ENCODE data around the gene UBA52.
"Not testable (repeated sequence)": the region's sequence is repeated elsewhere in the genome, so short reads cannot be mapped to it uniquely, and the experiment has no call there.

UBA52 gene

DNA sequence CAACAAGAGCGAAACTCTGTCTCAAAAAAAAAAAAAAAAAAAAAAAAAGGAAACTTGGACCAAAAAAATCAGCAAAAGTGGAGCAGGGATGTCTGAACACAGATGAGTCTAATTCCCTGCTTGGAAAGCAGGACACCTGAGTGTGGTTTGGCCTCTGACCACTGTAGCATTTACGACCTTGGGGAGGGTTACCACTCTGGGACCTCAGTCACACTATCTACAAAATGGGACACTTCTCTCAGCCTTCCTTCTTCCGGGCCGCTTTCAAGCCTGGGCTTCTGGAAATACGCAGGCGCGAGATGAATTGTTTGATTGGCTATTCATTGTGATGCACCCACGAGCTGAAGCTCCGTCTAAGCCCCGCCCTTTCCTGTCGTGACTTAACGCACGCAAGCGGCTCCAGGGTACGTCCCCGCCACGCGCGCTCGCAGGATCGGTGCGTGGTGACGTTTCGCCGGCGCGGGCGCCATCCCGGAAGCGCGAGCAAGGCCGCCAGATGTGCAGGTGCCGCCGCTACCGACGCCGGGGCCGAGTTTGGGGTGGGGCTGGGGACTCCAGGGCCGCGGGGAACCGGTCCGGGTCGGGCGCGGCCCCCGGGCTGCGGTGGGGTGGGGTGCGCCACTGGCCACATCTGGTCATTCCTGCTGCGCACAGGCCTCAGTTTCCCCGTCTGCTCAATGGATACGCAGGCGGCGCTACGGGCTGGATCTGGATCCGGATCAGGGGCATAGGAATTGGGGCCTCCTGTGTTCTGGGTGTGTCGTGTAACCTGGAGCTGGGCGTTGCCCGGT, 14.1 kb upstream of the UBA52 start, which contains the start of gene KXD1:
KXD1 (plus strand) TSS at position 460 of the 791 bp plus-strand sequence. CDS start 4,187 bp downstream, outside the sequence.
- peak; percentile 96 for DNase-seq (ENCODE audit: low read depth)

DNA sequence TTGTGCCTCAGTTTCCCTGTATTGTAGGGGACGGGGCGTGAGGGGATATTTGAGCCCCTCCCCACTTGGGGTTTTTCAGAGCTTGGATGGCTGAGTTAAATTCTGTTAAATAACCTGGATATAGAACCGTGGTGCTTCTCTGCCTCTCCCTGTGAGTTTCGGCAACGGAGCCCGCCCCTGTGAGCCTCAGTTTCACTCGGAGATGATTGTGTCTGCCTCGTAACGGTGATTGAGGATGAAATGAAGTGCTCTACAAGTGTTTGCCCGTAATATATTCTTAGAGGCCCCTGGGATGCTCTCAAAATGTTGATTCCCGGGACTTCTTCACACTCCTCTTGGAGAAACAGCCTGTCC, 13.5 kb upstream of the UBA52 start:
- no peak for DNase-seq (ENCODE audit: low read depth)

DNA sequence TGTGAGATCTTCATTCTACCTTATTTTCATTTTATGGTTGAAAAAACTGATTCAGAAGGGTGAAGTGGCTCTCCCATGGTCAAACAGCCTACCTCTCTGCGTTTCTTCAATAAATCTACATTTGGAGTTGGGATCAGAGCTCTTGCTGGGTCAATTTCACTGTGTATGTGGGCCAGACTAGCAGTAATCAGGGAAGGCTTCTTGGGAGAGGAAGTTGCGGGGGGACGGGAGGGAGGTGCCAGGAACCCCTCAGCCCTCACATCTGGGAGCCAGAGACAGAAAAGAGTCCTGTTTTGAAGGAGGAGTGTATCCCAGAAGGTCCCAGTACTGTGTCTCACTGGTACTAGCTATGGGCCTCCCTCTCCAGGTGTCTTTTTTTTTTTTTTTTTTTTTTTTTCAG, 13.1 kb upstream of the UBA52 start:
- no peak for DNase-seq (ENCODE audit: low read depth)

DNA sequence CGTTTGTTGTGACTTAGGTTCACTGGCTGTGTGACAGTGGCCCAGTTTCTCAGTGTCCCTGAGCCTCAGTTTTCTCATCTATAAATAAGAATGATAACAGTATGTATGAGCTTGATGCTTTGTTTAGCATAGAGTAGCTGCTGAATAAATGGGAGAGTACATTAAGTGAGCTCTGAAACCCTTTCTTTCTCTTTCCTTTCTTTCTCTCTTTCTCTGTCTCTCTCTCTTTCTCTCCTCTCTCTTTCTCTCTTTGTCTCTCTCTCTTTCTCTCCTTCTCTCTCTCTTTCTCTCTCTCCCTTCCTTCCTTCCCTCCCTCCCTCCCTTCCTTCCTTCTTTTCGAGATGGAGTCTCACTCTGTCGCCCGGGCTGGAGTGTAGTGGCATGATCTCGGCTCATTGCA, 12.0 kb upstream of the UBA52 start:
- no peak for DNase-seq (ENCODE audit: low read depth)

DNA sequence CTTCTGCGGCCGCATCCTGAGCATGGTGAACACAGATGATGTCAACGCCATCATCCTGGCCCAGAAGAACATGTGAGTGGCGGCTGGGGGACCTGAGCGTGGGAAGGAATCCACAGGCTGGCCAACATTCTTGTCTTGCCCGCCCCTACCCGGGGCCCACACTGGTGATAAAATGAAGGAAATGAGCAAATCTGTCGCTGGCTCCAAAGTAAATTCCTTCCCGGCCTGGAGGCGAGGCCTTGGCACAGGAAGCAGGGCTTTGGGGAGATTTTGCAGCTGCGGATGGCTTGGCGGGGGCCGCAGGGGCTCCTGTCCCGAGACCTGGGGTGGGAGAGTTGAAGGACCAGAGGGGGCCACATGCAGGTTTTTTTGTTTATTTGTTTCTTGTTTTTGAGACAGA, 9.6 kb upstream of the UBA52 start:
- no peak for DNase-seq (ENCODE audit: low read depth)

DNA sequence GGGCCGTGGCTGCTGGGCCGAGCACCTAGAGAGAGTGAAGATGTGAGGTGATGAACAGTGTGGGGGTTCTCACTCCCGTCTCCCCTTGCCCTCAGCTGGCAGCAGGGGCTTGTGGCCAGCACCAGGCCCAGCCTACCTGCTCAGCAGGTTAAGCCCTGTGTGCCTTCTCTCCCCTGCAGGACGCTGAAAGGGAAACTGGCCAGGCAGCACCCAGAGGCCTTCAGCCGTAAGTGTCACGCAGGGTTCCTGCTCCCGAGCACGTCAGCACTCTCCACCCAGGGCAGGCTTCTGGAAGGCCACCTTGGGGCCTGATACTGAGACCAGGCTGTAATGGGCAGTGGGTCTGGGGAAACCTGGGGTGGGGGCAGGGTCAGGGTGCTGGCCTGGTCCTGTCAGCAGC, 4.7 kb upstream of the UBA52 start:
- no peak for DNase-seq (ENCODE audit: low read depth)

DNA sequence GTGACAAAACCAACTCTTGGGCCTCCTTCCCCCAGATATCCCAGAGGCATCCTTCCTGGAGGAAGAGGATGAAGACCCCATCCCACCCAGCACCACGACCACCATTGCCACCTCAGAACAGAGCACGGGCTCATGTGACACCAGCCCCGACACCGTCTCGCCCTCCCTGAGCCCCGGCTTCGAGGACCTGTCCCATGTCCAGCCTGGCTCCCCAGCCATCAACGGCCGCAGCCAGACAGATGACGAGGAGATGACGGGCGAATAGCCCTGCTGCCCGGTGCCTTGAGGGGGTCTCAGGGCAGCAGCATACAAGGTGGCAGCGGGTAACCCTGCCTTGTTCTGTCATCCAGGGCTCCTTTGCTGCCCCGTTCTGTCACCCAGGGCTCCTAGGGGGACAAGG, 3.3 kb upstream of the UBA52 start:
- no peak for DNase-seq (ENCODE audit: low read depth)

DNA sequence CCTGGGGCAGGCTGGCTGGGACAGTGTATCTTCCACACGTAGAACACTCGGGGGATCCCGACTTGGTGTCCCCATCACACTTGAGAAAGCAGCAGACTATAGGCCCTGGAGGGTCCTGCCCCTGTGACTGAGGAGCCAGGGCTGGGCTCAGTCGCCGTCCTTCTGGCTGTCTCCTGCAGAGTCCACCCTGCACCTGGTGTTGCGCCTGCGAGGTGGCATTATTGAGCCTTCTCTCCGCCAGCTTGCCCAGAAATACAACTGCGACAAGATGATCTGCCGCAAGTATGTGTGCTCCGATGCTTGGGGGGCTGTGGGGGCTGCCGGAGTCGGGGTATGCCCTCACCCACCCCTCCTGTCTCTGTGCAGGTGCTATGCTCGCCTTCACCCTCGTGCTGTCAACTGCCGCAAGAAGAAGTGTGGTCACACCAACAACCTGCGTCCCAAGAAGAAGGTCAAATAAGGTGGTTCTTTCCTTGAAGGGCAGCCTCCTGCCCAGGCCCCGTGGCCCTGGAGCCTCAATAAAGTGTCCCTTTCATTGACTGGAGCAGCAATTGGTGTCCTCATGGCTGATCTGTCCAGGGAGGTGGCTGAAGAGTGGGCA, 3.1 kb downstream of the UBA52 start:
- no peak for DNase-seq (ENCODE audit: low read depth)

DNA sequence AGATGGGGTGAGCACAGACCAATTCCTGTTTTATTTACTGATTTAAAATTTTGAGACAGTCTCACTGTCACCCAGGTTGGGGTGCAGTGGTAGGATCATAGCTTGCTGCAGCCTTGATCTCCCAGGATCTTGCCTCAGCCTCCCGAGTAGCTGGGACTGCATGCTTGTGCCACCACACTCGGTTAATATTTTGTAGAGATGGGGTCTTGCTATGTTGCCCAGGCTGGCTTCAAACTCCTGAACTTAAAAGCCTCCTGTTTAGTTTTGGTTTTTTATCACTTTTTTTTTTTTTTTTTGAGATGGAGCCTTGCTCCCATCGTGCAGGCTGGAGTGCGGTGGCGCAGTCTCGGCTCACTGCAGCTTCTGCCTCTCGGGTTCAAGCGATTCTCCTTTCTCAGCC, 4.7 kb downstream of the UBA52 start:
- no peak for DNase-seq (ENCODE audit: low read depth)

DNA sequence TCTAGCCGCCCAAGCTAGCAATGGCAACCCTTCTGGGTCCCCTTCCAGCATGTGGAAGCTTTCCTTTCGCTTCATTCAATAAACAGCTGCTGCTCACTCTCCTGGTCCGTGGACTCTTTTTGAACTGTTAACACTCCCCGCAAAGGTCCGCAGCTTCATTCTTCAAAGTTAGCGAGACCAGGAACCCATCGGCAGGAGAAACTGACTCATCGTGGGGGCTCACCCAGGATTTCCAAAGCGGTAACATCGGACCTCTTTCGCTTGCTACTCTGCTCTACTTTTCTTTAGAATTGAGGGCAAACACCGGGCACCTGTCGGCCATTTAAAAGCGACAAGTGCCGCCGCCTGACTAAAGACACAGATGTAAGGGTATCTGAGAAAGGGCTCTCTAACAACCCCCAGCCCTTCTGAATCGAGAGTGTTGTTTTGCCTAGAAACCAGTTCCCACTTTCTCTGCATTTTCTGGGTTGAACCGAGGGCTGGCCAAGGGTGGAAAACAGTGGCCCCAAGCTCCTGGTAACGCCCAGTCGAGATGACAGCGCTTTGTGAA, 5.8 kb downstream of the UBA52 start:
- no peak for DNase-seq (ENCODE audit: low read depth)

DNA sequence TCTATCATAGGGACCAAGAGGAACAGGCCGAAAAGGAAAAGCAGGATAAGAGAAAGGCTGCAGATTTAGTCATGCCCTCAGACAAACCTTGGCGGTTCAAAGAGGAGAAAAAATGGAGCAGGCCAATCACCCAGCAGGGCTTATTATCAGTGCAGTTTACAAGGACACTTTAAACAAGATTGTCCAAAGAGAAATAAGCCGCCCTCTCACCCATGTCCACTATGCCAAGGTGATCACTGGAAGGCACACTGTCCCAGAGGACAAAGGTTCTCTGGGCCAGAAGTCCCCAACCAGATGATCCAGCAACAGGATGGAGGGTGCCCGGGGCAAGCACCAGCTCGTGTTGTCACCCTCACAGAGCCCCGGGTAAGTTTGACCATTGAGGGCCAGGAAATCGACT, 8.7 kb downstream of the UBA52 start:
- DNase-seq (ENCODE audit: low read depth), result no peak

DNA sequence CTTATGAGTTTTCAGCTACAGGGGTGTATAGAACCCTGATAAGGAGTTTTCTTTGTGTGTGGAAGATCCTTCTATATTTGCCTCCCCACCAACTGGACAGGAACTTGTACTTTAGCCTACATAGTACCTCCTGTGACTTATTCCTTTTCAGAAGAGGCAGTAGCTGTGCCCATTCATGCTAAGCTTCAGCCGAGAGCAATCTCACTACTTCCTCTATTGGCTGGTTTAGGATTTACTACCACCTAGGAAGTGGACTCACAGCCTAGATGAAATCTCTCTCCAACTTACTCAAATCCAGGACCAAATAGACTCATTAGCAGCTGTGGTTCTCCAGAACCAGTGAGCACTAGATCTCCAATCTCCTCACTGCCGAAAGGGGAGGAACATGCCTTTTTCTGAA, 14.6 kb downstream of the UBA52 start:
- no peak for DNase-seq (ENCODE audit: low read depth)

DNA sequence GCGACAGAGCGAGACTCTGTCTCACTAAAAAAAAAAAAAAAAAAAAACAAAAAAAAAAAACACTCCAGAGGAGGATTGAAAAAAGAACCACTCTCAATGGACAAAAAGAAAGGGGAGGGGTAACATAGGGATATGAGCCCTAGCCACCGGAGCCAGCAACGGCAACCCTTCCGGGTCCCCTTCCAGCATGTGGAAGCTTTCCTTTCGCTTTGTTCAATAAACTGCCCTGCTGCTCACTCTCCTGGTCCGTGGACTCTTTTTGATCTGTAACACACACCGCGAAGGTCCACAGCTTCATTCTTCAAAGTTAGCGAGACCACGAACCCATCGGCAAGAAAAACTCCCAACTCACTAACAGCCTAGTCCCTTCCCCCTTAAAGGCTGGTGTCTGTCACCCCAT, 15.9 kb downstream of the UBA52 start:
- no peak for DNase-seq (ENCODE audit: low read depth)

DNA sequence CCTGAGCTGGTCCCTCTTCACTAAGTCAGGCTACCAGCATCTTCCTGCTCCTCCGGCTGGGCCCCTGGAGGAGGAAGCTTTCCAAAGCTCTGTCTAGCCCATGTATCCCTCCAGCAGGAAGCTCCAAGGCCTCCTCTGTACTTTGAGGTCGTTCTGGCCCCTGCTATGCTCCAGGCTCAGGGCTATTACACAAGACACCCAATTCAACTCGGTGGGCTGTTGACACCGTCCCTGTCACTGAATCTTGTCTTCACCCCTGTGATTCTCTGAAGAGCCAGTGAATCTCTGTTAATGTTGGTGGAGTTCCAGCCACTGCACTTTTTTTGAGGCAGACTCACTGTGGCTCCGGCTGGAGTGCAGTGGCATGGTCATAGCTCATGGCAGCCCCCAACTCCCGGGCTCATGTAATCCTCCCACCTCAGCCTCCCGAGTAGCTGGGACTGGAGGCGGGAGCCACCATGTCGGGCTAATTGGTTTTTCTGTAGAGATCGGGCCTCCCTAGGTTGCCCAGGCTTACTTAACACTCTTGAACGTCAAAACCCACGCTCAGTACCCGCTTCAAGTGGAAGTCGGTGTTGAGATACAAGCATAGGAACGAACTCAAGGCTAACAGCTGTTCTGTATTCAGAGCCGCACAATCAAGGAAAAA, 16.4 kb downstream of the UBA52 start:
- DNase-seq (ENCODE audit: low read depth), result no peak

DNA sequence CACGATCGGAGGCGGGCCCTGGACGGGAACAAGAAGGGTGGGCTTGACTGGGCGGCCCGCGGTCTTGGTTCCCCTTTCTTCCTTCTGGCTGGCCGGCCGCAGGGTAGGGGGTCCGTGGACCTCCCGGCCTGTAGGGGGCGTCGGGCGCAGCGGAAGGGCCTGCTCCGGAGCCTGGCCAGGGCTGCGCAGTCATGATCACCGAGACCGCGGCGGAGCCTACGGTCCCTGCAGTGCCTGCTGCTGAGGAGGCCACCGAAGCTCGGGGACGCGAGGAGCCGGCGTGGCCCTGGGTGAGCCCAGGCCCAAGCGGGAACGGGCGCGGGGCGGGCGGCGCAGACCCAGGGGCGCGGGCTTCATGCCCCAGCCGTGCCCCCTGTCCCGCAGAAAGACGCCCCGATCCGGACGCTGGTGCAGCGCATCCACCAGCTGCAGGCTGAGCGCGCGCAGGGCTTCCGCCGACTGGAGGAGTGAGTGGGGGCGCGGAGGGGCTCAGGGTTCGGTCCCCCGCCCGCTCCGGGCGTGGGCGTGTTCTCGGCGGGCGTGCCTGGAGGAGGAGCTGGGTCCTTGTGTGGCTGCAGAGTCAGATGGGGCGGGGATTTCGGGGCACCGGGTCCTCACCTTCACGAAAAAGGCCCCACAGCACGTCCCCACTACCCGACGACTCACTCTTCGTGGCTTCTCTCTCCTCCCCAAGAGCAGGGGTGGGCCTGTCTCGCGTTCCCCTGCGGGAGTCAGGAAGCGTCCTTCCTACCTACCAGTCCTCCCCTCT, 17.1 kb downstream of the UBA52 start, which contains the start of gene REX1BD:
REX1BD (plus strand) TSS at position 188 of the 769 bp plus-strand sequence; CDS start at position 192, 4 bp downstream.
- DNase-seq (ENCODE audit: low read depth), result peak; percentile 72

DNA sequence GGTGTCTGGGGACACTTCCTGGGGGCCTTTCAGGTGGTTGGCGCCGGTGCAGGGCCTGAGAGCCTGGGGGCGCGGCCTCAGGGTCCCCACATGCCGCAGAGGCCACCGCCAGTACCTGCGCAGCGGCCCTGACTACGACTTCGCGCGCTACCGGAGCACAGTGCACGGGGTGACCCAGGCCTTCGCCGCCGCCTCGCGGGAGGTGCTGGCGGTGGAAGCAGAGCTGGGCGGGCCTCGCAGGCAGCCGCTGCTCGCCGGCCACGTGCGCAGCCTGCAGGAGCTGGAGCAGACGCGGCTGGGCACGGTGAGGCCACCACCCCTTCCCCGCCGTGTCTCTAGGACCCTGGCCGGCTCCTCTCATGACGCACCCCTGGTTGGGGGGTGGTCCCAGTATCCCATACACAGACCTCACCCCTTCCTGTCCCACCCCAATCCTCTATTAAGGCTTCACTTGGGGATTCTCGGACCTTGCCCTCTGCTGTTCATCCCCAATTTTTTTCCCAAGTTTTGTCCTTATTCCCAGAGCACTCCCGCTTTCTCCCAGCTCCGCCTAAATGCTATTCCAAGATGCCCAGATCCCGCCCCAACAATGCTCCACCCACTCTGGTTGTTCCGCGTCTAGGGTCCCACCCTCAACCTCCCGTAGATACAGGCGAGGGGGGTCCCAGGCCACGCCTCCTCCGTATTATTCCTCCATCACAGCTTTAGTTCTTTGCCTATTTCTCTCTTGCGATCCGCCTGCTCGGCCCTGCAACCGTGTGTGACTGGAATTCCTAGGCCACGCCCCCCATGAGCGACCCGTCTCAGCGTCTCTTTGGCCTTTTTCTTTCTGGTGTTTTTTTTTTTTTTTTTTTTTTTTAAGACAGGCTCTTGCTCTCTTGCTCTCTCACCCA, 18.0 kb downstream of the UBA52 start:
- no peak for DNase-seq (ENCODE audit: low read depth)

DNA sequence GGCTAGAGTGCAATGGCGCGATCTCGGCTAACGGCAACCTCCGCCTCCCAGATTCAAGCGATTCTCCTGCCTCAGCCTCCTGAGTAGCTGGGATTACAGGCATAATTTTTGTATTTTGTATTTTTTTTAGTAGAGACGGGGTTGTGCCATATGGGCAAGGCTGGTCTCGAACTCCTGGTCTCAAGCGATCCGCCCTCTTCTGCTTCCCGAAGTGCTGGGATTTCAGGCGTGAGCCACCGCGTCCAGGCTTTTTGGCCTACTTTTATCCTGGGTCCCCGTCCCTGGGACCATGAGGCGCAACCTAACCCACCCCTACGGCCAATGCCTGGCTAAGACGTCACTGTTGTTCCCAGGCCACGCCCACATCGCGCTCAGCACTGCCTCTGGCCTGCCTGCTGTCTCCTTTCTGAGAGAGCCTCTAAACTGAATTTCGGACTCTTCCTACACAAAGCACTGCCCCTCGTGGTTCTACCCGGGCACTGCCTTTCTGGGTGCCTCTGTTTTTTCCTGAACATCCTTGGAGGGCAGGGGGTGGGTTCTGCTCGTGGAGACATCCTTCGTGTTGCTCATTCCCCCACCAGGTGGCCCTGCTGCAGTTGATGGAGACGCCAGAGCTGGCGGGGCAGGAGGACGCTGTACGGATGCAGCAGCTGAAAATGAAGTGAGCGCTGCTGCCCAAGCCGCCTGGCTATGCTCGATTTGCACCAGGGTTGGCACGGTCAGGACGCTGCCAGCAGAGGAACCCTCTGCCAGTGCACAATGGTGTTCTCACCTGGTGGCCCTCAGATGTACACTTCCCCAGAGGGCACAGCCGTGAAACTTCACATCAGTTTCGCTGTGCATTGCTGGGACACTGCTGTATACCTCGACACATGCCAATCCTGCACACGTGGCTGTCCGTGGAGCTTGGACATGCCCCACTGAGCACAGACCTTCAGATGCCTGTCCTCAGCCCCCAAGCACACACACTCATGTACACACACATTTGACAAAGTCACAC, 18.9 kb downstream of the UBA52 start:
- DNase-seq (ENCODE audit: low read depth), result no peak

DNA sequence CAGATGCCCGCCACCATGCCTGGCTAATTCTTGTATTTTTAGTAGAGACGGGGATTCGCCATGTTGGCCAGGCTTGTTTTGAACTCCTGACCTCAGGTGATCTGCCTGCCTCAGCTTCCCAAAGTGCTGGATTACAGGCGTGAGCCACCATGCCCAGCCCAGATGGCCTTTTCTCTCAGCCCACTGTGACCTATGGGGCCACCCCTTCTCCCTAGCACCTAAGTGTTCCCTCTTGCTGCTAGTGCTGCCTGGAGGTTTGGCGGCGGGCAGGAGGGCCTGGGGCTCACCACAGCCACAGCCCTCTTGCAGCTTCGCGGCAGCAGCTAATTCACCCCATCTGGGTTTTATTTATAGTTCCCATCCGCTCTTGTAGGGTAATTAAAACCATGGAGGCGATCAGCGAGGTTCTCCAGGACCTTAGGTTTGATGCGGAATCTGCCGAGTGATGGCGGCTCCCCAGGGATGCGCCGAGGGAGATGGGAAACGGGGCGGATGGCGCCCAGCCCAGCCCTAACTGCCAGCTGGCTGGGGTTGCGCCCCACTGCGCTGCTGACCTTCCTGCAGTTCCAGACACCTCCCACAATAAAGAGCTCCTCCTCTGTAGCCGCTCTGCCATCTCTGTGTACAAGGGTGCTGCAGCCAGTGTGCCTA, 20.2 kb downstream of the UBA52 start:
- DNase-seq (ENCODE audit: low read depth), result no peak

DNA sequence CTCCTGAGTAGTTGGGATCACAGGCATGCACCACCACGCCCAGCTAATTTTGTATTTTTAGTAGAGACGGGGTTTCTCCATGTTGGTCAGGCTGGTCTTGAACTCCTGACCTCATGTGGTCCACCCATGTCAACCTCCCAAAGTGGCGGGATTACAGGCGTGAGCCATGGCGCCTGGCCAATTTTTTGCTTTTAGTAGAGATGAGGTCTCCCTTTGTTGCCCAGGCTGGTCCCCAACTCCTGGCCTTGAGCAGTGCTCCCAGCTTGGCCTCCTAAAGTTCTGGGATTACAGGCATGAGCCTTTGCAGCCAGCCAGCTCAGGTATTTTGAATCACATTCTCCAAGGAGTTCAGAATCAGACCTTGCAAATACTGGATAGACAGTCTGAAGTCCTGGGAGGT, 21.1 kb downstream of the UBA52 start:
- not testable (repeated sequence) for DNase-seq (ENCODE audit: low read depth)

All from stimulated activated CD8-positive, alpha-beta memory T cell treated with anti-CD3 and anti-CD28 coated beads, Interleukin-7, amount 100 ng/mL, for 24 hours (primary cell).